Activated T-cell treated with anti-CD3 and anti-CD28 coated beads, Interleukin-2, amount 50 U/mL, for 48 hours (primary cell): ENCODE data around the gene SERTAD3.
"Not testable (repeated sequence)": the region's sequence is repeated elsewhere in the genome, so short reads cannot be mapped to it uniquely, and the experiment has no call there.

Experiments
- DNase-seq, 2 experiments: peaks; one replicate each; pipeline ENCODE4 v3.0.0-alpha.2; 2020

SERTAD3 gene

DNA sequence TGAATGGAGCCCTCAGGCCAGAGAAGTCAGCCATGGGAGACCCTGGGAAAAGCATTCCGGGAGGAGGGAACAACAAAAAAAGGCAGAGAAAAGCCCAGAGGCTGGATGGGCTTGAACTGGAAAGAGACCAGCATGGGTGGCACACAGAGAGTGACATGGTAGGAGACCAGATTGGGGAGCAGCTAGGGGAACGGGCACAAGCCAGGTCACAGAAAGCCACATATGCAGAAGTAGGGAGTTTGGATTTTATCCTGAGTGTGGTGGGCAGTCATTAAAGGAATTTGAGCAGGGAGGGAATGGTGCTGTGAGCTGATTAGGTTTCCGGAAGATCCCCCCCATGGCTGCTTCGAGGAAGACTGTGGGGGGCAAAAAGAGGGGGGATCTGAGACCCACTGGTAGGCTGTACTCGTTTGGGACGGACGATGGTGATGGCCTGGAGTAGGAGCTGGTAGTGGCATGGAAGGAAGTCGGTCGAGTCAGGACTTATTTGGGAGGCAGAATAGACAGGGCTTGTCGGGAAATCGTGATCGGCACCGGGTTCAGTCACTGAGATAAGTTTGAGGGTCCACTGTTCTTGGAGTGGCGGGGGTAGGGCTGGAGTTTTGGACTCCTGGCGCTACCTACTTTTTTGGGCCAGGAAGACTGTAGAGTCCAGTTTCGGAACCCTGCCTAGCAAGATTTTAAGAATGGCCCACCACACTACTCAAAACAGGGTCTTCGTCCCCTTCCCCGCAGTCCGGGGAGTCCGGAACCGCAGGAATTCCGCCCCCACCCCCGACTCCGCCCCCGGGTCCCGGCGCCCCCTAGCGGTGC lies 19.3 kb downstream of the SERTAD3 start:
- DNase-seq, result peak in 1 of 2 experiments; percentile 46

DNA sequence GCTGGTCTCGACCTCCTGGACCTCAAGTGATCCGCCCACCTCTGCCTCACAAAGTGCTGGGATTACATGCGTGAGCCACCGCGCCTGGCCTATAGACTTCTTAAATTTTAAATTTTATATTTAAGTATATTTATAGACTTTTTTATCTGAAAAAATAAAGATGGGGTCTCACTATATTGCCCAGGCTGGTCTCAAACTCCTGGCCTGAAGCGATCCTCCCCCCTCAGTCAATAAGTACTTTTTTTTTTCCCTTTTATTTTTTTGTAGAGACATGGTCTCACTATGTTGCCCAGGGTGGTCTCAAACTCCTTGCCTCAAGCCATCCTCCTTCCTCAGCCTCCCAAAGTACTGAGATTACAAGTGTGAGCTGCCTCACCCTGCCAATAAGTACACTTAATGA lies 20.2 kb downstream of the SERTAD3 start:
- DNase-seq, result no peak

DNA sequence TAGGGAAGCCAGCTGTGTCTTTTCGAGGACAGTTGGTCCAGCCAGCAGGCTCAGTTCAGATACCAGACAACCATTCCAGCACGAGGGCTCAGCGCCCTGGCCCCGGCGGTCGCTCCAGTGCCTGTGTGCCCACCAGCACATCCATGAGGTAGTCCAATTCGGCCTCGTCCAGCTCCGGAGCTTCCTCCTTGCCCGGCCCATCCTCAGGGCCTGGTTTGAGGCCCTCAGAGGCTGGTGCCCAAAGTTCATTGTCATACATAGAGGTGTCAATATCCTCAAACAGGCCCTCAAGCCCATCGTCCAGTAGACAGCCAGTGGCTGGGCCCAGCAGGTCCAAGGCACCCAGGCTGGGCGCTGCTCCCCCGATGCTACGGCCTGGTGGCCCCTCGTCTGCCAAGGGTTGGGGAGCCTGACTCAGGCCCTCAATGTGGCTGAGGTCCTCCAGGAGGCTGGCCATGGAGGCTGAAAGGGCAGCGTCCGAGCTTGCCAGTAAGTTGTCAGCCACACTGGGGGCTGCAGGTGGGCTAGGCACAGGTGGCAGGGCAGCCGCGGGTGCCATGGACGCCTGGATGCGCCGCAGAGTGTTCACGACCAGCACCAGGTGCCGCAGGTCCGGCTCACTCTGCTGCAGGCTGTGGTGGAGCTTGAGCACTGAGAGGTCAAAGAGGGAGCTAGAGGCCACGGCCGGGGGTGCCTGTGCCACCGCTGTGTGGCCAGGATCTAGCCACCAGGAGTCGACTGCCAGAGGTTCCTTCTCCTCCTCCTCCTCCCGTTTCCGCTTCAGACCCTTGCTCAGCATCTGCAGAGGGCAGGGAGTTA lies 21.2 kb downstream of the SERTAD3 start:
- DNase-seq, result no peak

DNA sequence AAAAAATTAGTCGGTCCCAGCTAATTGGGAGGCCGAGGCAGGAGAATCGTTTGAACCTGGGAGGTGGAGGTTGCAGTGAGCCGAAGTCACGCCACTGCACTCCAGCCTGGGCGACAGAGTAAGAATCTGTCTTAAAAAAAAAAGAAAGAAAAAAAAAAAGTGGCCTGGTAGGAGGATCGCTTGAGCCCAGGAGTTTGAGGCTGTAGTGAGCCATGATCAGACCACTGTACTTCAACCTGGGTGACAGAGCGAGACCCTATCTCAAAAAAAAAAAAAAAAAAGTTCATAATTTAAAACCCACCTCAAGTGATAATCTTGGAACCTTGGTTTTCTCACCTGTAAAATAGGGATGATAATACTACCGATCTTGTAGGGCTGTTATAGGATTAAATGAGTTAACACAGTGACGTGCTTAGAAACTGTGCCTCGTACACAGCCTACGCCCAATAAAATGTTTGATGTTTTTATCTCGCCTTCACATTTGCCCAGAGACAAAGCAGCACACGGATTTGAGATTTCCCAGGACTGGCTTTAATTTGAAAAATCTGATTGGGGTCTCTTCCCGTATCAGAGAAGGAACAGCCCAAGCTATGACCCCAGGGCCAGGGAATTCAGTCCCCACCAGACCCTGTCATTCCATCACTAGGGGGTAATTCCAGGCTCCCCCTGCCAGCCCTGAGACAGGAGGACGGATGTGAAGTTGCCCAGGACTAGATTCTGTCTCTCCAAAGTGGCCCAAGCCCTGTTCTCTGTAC lies 22.0 kb downstream of the SERTAD3 start:
- no peak for DNase-seq

DNA sequence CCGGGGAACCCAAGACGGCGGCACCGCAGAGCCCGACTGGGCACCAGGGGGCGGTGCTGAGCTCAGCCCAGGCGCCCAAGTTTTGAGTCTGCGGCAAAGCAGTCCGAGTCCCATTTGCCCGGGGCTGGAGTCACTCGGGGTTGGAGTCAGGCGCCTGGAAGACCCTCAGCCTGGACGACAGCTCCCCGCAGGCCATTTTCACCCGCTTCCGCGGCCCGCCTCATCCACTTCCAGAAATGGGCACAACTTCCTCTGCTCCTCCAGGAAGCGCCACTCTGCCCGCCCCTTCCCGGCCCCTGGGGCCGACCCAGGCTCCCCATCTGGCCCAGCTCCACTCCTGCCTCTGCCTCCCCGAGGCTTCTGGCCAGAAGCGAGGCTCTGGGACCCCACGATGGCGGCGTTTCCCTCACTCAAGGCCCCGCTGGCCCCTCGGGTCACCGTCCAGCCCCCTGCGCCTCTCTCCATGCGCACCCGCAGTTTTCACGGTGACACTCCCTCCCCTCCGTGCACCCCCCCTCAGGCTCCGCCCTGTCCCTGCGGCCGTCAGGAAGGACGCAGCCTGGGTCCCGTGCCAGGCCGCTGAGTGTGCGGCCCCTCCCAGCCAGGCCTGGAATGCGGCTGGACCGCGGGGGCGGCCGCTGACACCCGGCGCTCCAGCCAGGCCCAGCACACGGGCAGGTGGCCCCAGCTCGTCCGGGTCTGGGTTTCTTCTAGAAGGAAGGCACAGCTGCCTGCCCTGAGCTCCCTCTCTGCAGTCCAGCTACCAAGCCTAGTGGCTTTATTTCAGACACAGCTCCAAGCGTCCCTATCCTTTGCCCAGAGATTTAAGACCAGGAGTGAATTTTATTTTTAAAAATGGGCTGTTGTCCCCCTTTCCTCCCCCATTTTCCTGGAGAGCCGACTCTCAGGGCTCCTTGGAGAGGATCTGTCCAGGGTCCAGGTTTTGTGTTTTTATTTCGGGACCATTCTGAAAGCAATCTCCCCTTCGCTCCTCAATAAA lies 23.1 kb downstream of the SERTAD3 start:
- DNase-seq, result peak; percentile 85 to 88

DNA sequence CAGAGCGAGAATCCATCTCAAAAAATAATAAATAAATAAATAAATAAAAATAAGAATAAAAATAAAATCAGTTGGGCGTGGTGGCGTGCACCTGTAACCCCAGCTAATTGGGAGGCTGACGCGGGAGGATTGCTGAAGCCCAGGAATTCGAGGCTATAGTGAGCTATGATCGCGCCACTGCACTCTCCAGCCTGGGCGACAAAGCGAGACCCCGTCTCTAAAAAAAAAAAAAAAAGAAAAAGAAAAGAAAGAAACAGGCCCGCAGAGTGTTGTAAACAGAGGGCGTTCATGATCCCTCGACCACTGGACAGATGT lies 23.7 kb downstream of the SERTAD3 start:
- no peak for DNase-seq

DNA sequence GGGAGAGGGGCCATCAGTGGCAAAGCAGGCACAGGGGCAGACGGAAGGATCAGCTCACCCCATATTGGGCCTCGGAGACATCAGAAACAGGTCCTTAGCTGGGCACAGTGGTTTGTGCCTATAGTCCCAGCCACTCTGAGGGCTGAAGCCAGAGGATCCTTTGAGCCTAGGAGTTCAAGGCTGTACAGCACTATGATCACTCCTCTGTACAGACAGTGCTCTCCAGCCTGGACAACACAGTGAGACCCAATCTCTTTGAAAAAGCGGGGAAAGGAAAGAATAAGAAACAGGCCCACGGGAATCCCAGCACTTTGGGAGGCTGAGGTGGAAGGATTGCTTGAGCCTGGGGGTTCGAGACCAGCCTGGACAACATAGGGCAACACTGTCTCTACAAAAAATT lies 24.4 kb downstream of the SERTAD3 start:
- DNase-seq, result no peak

DNA sequence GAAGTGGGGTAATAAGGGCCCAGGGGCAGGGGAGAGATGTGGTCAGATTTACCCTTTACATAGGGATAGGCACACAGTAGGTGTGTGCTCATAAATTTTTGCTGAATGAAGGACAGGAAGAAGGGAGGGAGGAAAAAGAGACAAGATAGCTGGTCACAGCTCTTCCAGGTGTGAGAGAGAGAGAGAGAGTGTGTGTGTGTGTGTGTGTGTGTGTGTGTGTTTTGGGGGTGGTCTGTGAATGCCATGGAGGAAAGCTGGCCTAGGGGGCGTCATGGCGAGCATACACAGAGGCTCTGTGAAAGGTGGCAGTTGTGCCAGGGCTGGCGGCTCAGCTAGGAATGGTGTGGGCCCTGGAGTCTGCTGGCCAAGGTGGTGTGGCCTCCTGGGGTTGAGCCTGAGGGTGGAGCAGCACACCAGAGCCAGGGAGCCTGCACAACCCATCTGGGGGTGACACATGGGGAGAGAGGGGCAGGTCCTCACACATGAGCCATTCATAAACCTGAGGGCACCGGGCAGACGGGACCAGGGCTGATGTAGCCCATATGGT lies 25.0 kb downstream of the SERTAD3 start:
- no peak for DNase-seq

DNA sequence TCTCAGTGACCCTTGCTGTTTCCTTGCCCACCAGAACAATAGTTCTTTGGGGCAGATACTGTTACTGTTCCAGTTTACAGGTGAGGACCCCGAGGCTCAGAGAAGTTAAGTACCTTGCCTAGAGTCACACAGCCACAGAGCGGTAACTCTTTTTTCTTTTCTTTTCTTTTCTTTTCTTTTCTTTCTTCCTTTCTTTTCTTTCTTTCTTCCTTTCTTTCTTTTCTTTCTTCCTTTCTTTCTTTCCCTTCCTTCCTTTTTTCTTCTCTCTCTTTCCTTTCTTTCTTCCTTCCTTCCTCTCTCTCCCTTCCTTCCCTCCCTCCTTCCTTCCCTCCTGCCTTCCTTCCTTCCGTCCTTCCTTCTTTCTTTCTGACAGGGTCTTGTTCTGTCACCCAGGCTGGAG lies 26.1 kb downstream of the SERTAD3 start:
- no peak for DNase-seq

DNA sequence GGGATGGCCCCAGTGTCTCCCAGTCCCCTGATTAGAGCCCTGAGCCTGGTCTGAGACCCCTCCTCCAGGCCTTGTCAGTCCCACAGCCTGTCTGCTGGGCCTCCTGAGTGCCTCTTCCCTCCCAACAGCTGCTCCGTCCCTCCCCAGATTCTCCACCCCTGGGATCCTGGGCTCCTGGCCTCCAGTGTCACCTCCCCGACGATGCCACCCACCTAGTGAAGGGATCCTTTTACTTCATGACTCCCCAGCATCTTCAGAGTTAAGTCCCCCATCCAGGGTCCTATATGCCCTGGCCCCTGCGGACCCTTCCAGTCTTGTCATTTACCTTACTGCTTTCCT lies 26.5 kb downstream of the SERTAD3 start:
- DNase-seq, result no peak

DNA sequence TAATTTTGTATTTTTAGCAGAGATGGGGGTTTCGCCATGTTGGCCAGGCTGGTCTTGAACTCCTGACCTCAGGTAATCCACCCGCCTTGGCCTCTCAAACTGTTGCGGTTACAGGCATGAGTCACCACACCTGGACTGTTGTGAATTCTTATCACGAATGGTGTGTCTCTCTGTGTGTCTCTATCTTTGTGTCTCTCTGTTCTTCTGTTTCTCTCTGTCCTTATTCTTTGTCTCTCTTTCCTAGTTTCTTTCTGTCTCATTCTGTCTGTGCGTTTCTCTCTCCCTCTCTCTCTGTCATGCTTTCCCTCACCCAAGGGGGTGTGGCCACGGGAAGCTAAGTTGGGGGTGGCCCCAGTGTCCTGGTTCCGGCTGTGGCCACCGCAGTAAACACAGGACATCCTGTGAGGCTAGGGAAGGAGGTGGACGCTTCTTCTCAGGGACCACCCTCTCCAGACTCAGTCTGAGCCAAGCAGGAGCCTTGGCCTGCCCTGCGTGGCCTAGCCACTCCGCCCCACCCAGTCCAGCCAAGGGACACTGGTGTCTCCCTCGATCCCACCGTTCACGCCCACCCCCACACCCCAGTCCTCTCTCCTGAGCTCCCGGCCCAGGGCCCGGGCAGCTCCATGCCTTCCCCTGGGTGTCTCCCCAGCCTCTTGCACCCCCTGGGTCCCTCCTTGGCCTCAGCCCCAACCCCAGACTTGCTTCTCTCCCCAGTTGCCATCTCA lies 27.1 kb downstream of the SERTAD3 start:
- DNase-seq, result peak in 1 of 2 experiments; percentile 46

DNA sequence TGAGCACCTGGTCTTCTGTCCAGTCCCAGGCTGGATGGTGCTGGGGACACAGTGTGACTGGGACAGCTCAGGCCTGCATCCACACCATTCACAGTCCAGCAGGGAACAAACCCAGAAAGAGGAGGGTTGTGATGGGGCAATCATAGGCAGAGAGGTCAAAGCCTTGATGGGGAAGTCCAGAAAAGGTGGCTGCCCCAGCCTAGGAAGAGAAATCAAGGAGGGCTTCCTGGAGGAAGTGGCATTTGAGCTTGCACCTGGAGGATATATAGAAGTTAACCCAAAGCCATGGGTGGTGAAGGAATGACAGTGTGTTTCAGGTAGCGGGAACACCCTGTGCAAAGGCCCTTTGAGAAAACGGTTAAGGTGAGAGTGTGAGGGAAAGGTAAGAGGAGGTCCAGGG lies 28.4 kb downstream of the SERTAD3 start:
- no peak for DNase-seq

DNA sequence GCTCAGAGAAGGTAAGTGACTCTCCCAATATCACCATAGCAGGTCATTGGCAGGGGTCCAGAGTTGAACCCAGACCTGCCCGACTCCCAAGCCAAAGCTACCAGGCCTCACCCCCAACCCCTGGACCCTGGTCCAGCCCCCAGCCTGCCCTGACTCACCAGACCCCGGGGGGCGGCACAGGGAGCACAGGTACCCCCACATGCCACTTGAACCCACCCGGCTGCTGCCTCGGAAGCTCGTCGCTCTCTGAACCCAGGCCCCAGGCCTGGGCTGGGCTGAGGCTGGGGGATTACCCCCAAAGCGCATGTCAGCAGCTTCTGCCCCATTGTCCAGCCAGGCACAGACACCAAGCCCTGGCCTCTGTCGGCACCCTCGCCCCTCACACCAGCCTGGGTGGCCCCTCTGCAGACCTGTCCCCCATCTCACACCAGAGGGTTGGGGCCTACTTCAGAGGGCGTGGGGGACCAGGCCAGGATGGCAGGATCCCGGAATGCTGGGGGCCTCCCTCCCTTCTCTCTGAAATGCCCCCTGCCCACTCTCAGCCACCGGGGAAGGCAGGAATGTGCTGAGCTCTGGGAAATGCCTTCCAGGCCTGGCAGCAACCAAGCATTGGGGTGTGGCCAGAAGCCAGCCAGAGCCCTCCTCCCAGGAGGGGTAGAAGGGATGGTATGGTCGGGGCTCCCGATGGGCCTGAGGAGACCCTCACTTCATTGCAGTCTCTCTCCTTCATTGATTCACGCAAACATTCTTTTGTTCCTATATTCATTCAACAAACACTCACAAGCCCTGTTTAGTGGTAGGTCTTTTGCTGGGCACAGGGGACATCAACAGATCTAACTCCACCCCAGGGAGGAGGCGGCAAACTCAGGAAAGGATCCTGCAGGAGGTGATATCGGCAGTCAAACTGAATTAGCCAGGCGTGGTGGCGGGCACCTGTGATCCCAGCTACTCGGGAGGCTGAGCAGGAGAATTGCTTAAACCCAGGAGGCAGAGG lies 29.3 kb downstream of the SERTAD3 start:
- no peak for DNase-seq

DNA sequence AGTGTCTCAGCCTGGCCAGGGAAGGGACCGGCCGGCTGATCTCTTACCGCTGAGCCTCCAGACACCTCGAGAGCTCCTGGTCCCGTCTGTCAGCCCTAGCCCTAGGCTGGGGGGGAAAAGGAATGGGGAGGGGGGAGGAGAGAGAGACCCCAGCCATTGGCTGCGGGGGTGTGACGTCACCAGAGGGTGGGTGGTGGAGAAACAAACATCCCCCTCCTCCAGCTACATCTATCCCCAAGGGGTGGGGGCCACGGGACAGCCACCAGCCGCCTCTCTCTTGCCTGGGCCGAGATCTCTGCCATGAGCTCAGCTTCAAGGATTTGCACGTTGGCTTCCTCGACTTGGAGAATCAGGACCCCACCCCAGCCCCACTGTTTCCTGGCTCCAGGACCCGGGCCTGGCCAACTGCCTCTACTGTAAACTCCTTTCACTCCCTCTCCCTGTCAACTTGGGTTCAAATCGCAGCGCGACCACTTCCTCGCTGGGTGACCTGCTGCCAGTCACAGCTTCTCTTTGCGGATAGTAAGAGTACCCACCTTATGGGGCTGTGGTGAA lies 30.8 kb downstream of the SERTAD3 start, which contains the start of gene PRX:
Gene PRX (minus strand): TSS at position 88 of the 555 bp plus-strand sequence. CDS start 5,446 bp downstream, outside the sequence.
- DNase-seq, result no peak

DNA sequence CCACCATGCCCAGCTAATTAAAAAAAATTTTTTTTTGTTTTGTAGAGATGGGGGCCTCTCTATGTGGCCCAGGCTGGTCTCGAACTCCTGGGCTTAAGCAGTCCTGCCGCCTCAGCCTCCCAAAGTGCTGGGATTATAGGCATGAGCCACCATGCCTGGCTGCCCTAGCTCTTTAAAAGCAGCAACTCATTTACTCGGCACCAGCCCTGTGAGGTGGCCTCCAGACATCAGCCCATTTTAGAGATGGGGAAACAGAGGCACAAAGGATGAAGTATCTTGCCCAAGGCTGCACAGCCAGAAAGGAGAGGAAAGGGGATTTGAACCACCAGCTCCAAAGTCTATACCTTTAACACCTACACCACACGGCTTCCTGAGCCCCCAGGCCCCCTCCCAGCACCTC lies 31.3 kb downstream of the SERTAD3 start:
- no peak for DNase-seq

DNA sequence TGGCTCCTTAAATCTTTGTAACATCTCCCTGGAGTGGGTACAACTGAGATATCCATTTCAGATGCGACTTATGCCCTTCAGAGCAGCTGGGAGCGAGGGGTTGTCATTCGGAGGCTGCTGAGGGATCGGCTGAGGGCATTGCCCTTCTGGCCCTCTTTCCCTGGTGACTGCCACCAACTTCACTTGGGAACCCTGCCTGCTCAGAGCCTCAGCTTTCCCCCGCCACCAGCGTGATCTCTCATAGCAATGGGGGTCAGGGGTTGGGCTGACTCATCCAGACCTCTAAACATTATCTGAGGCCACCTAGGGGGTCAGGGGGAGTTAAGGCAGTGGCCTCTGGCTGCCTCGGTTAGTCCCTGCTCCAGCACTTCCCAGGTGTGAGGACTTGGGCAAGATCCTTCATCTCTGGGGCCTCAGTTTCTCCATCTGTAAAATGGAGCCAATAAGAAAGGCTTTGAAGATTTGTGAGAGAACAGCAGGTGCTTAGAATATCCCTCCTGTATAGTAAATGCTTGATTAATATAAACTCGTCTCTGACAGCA lies 32.1 kb downstream of the SERTAD3 start:
- DNase-seq, result no peak

DNA sequence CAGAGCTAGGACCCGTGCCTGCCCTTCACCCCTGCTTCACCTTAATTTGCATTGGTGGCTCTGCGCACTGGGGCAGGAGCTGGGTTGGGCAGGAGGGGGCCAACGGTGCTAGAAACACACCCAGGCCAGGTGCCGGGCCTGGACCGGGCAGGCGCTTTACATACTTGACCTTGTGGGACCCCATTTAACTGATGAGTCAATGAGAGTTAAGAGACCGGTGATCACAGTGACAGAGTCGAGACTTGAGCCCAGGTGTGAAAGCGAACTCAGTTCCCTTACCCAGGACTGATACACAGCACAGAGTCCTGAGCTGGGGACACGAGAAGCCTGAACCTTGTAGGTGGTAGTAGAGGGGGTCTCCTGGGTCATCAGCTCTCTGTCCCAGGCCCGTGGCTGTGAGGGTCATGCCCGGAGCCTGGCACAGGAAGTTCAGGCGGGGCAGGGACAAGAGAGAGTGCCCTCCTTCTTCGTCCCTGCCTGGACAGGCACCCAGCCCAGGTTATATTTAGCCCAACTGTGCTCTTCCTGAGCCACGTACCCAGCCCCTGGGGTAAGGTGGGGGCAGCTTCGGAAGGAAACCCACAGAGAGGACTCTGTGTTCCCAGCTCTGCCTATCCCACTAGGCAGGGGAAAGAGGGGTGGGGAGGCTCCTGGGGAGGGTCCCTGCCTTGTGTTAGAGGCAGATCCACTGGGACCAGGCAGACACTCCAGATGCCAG lies 32.9 kb downstream of the SERTAD3 start:
- no peak for DNase-seq

DNA sequence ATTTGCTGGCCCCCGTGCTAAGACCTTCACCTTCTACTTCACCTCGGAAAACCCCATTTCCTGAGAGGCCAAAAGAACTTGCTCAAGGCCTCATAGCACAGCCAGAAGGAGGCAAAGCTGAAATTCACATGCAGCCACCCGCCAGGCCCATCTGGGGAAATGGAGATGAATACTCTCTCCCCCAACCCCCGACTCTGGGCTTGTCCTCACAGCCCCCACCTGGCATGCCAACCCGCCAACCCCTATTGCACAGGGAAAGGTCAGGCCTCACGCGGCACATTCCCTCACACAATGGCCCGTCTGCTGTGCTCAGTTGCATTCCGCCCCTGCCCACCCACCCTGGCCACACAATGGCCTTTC lies 34.1 kb downstream of the SERTAD3 start:
- DNase-seq, result no peak

DNA sequence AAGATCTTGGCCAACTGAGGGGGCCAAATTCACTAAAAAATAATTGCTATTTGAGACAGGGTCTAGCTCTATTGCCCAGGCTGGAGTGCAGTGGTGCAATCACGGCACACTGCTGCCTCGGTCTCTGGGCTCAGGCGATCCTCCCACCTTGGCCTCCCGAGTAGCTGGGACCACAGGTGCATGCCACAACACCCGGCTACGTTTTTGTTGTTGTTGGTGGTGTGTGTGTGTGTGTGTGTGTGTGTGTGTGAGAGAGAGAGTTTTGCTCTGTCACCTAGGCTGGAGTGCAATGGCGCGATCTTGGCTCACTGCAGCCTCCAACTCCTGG lies 35.6 kb downstream of the SERTAD3 start:
- DNase-seq, result not testable (repeated sequence)
